K562 (cell line): ENCODE data around the gene CUX1. TPM values are rescaled to one million over a fixed set of nuclear protein-coding genes. Genes with fewer than 3 reads are reported as not detected.

ENCODE experiments used
- FOS ChIP-seq: IDR thresholded peaks from 3 replicates; pipeline ENCODE4 v1.6.1; 2011; ENCODE audit not compliant: insufficient read length; ENCODE audit errors: extremely low read depth
- GATAD2A ChIP-seq: fragments of 450-650 bp; IDR thresholded peaks from 2 replicates; pipeline ENCODE4 v1.6.1; 2017
- HNRNPL ChIP-seq: fragments of 200-400 bp; formaldehyde crosslinking; IDR thresholded peaks from 2 replicates; pipeline ENCODE4 v1.6.1; 2017; ENCODE audit warnings: low read depth, mild to moderate bottlenecking, low read length
- MCM3 ChIP-seq: fragments of 450-650 bp; IDR thresholded peaks from 2 replicates; pipeline ENCODE4 v1.6.1; 2016
- MCM7 ChIP-seq, 2 experiments: fragments of 450-650 bp; IDR thresholded peaks; 2 replicates each; pipeline ENCODE4 v1.6.1; 2016 to 2018
- MED1 ChIP-seq: sonication (generic); formaldehyde crosslinking; IDR thresholded peaks from 2 replicates; pipeline ENCODE4 v1.8.1; 2023; ENCODE audit warnings: missing genetic modification reagents, borderline replicate concordance
- MTF1 ChIP-seq: fragments of 250-450 bp; sonication (Bioruptor Pico); IDR thresholded peaks from 2 replicates; pipeline ENCODE4 v1.9.0; 2021; ENCODE audit warnings: moderate library complexity, mild to moderate bottlenecking, inconsistent platforms, borderline replicate concordance
- RHOXF2B ChIP-seq: fragments of 250-450 bp; sonication (Bioruptor Pico); conservative IDR thresholded peaks from 2 replicates; pipeline ENCODE4 v1.5.1; 2021
- SIX5 ChIP-seq, 2 experiments: IDR thresholded peaks; 2 replicates each; pipeline ENCODE4 v1.6.1; 2011; ENCODE audit warnings: low read length in 2 of 2, borderline replicate concordance in 1 of 2, low read depth in 1 of 2, mild to moderate bottlenecking in 1 of 2, moderate library complexity in 1 of 2; ENCODE audit not compliant: insufficient read depth in 1 of 2
- TSC22D4 ChIP-seq: fragments of 450-650 bp; IDR thresholded peaks from 2 replicates; pipeline ENCODE4 v1.6.1; 2016; ENCODE audit warnings: missing genetic modification characterization, missing biosample characterization, control low read depth
- YBX1 ChIP-seq: fragments of 450-650 bp; IDR thresholded peaks from 2 replicates; pipeline ENCODE4 v1.7.1; 2016; ENCODE audit warnings: mild to moderate bottlenecking
- ZNF121 ChIP-seq: sonication (generic); formaldehyde crosslinking; conservative IDR thresholded peaks from 2 replicates; pipeline ENCODE4 v1.8.0; 2022; ENCODE audit warnings: missing genetic modification reagents
- ZNF134 ChIP-seq: fragments of 250-450 bp; sonication (Bioruptor Pico); conservative IDR thresholded peaks from 2 replicates; pipeline ENCODE4 v1.4.0; 2020
- ZNF217 ChIP-seq: sonication (generic); formaldehyde crosslinking; IDR thresholded peaks from 2 replicates; pipeline ENCODE4 v1.8.0; 2022; ENCODE audit warnings: mild to moderate bottlenecking, missing genetic modification reagents
- ZNF431 ChIP-seq: sonication (generic); formaldehyde crosslinking; IDR thresholded peaks from 2 replicates; pipeline ENCODE4 v1.8.0; 2022; ENCODE audit warnings: mild to moderate bottlenecking, missing genetic modification reagents
- ZNF436 ChIP-seq: fragments of 250-450, 450-650 bp; sonication (Bioruptor Pico); formaldehyde crosslinking; IDR thresholded peaks from 2 replicates; pipeline ENCODE4 v1.7.0; 2020; ENCODE audit warnings: mild to moderate bottlenecking
- ZNF584 ChIP-seq: fragments of 200-800 bp; sonication (Bioruptor generic); IDR thresholded peaks from 2 replicates; pipeline ENCODE4 v1.6.1; 2016; ENCODE audit warnings: low read depth, mild to moderate bottlenecking, missing genetic modification characterization, missing compliant biosample characterization
- polyA plus RNA-seq, 8 experiments: library from polyadenylated mRNA; depleted of rRNA in 4 of 8; stranded (reverse) in 5 of 8; unstranded in 3 of 8; fragments of >200 nt; fragmentation: Nextera tagmentation in 2 of 8; fragmentation: Illumina TruSeq in 1 of 8; extraction: Ambion mirVana in 2 of 8; extraction: Trizol in 1 of 8; gene quantifications; 2 replicates each; pipeline versions ENCODE4 v1.2.1 to v1.2.3, GENCODE V29; 2011 to 2014; ENCODE audit warnings: inconsistent platforms in 1 of 8, missing spikeins in 1 of 8
- total RNA-seq, 7 experiments: library from RNA; depleted of rRNA in 6 of 7; stranded (reverse); fragments of >200 nt in 6 of 7; fragmentation: Illumina TruSeq in 2 of 7; extraction: Trizol in 2 of 7; gene quantifications; 2 replicates each; pipeline versions ENCODE4 v1.2.1 to v1.2.3, GENCODE V29; 2011 to 2021; ENCODE audit warnings: low replicate concordance in 1 of 7
- TF ChIP-seq, protein P1 (sequence below): fragments of 450-650 bp; IDR thresholded peaks from 2 replicates; pipeline ENCODE4 v1.6.1; 2017; ENCODE audit warnings: antibody characterized with exemption, mild to moderate bottlenecking
- TF ChIP-seq, protein P2 (sequence below), 3 experiments: fragments of 200-800 bp in 1 of 3; sonication (Bioruptor generic) in 1 of 3; sonication (generic) in 1 of 3; formaldehyde crosslinking in 1 of 3; IDR thresholded peaks; 2 replicates each; pipeline versions ENCODE4 v1.6.1 to v1.8.0; 2016 to 2022; ENCODE audit warnings: mild to moderate bottlenecking in 2 of 3, missing compliant biosample characterization in 2 of 3, missing genetic modification characterization in 2 of 3, missing genetic modification reagents in 1 of 3
- TF ChIP-seq, protein P3 (sequence below): sonication (generic); formaldehyde crosslinking; IDR thresholded peaks from 2 replicates; pipeline ENCODE4 v1.8.1; 2023; ENCODE audit warnings: mild to moderate bottlenecking, missing genetic modification reagents

The CUX1 gene
- total and polyA plus RNA-seq, 9 of the 15 experiments (the other 6 are each of a cell fraction or from before 2014, with no cell fraction given) = 3.6 to 55.3 (median 25.2) TPM

DNA sequence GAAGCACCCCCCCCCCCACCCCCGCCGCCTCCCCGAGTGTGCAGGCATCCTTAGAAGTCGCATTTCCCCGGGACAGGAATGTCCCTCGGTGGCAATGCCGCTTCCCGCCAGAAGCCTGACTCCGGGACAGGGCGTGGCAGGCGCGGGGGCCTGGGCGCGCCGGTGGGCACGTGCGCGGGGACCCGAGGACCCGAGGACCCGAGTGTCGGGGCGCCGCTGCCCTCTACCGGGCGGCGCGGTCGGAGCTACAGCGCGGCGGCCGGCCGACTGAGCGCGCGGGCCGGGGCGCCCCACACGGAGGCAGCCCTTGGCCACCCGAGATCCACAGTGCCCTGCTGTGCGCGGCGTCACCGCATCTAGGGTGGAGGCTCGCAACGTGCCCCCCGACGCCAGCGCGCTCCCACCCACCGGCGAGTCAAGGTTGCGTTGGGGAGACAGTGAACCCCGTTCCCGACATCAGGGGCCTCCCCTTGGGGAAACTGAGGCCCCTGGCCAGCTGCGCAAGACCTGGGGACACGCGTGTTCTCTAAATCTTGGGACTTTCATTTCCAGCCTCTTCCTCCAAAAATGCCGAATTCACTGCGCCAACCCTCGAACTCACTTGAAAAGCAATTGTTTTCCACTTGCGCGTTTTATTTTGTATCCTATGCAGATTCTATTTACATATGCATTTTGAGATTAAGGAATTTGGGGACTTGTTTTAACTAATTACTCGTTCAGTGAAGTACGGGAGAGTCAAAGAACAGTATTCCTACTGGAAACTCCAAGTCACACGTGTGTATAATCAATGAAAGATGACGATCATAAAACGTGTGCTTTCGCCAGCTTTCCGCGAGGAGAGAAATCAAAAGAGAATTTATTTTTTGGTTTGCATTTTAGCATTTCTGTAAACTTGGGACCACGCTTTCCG lies 3.1 kb upstream of the CUX1 start (continued):
- TF ChIP-seq, protein P1, sequence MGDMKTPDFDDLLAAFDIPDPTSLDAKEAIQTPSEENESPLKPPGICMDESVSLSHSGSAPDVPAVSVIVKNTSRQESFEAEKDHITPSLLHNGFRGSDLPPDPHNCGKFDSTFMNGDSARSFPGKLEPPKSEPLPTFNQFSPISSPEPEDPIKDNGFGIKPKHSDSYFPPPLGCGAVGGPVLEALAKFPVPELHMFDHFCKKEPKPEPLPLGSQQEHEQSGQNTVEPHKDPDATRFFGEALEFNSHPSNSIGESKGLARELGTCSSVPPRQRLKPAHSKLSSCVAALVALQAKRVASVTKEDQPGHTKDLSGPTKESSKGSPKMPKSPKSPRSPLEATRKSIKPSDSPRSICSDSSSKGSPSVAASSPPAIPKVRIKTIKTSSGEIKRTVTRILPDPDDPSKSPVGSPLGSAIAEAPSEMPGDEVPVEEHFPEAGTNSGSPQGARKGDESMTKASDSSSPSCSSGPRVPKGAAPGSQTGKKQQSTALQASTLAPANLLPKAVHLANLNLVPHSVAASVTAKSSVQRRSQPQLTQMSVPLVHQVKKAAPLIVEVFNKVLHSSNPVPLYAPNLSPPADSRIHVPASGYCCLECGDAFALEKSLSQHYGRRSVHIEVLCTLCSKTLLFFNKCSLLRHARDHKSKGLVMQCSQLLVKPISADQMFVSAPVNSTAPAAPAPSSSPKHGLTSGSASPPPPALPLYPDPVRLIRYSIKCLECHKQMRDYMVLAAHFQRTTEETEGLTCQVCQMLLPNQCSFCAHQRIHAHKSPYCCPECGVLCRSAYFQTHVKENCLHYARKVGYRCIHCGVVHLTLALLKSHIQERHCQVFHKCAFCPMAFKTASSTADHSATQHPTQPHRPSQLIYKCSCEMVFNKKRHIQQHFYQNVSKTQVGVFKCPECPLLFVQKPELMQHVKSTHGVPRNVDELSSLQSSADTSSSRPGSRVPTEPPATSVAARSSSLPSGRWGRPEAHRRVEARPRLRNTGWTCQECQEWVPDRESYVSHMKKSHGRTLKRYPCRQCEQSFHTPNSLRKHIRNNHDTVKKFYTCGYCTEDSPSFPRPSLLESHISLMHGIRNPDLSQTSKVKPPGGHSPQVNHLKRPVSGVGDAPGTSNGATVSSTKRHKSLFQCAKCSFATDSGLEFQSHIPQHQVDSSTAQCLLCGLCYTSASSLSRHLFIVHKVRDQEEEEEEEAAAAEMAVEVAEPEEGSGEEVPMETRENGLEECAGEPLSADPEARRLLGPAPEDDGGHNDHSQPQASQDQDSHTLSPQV = peak; percentile 82
- no peak for TF ChIP-seq MCM3
- no peak for TF ChIP-seq ZNF584
- no peak for TF ChIP-seq RHOXF2B (CRISPR knock-in tag)
- TF ChIP-seq GATAD2A = peak; percentile 97
- TF ChIP-seq YBX1 = no peak
- TF ChIP-seq MED1 (CRISPR knock-in tag) = no peak
- no peak for TF ChIP-seq ZNF134 (CRISPR knock-in tag)
- no peak for TF ChIP-seq ZNF436 (CRISPR knock-in tag)
- TF ChIP-seq MTF1 (CRISPR knock-in tag) = no peak
- no peak for TF ChIP-seq TSC22D4 (tag)
- TF ChIP-seq SIX5 (IDR thresholded peaks at IDR 0.05; ENCODE audit: borderline replicate concordance in 1 of 2, insufficient read depth in 1 of 2, low read depth in 1 of 2, low read length in 2 of 2) = no peak
- no peak for TF ChIP-seq MCM7 (IDR thresholded peaks at IDR 0.05)
- no peak for TF ChIP-seq FOS
- TF ChIP-seq, protein P2, sequence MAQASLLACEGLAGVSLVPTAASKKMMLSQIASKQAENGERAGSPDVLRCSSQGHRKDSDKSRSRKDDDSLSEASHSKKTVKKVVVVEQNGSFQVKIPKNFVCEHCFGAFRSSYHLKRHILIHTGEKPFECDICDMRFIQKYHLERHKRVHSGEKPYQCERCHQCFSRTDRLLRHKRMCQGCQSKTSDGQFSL (CRISPR knock-in tag; IDR thresholded peaks at IDR 0.05) = peak; percentile 84
- TF ChIP-seq, protein P2 (tag; IDR thresholded peaks at IDR 0.05) = peak in 1 of 2 experiments; percentile 95; a peak in 2 of 4 replicates
- TF ChIP-seq, protein P3, sequence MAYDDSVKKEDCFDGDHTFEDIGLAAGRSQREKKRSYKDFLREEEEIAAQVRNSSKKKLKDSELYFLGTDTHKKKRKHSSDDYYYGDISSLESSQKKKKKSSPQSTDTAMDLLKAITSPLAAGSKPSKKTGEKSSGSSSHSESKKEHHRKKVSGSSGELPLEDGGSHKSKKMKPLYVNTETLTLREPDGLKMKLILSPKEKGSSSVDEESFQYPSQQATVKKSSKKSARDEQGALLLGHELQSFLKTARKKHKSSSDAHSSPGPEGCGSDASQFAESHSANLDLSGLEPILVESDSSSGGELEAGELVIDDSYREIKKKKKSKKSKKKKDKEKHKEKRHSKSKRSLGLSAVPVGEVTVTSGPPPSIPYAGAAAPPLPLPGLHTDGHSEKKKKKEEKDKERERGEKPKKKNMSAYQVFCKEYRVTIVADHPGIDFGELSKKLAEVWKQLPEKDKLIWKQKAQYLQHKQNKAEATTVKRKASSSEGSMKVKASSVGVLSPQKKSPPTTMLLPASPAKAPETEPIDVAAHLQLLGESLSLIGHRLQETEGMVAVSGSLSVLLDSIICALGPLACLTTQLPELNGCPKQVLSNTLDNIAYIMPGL (CRISPR knock-in tag) = peak; percentile 96
- TF ChIP-seq HNRNPL = peak; percentile 74; the same call in 1 of the 2 replicates
- no peak for TF ChIP-seq ZNF217
- no peak for TF ChIP-seq ZNF121
- TF ChIP-seq ZNF431 = peak; percentile 34; the same call in 1 of the 2 replicates
